Fibroblast of peridontal ligament (primary cell): ENCODE results near the gene CACNG3.
"Not testable (repeated sequence)": the region's sequence is repeated elsewhere in the genome, so short reads cannot be mapped to it uniquely, and the experiment has no call there.

Experiments
- DNase-seq: peaks from one replicate; pipeline ENCODE4 v3.0.0-alpha.2; 2010; ENCODE audit errors: extremely low read depth

Gene CACNG3

GRCh38 chr16:24279982-24280515, 23.9 kb downstream of the CACNG3 start:
- no peak for DNase-seq

- DNase-seq: no peak
Observed at GRCh38 chr16:24281466-24281865, 25.3 kb downstream of the CACNG3 start.

- DNase-seq: no peak
Observed at GRCh38 chr16:24282141-24282540, 26.0 kb downstream of the CACNG3 start.

- no peak for DNase-seq
Observed at GRCh38 chr16:24286741-24287405, 30.7 kb downstream of the CACNG3 start.

GRCh38 chr16:24288516-24288915, 32.4 kb downstream of the CACNG3 start:
- no peak for DNase-seq

GRCh38 chr16:24289166-24289700, 33.1 kb downstream of the CACNG3 start:
- DNase-seq: no peak

GRCh38 chr16:24291932-24292331, 35.8 kb downstream of the CACNG3 start:
- no peak for DNase-seq

- no peak for DNase-seq
Observed at GRCh38 chr16:24294131-24294530, 38.0 kb downstream of the CACNG3 start.

GRCh38 chr16:24297375-24297774, 41.2 kb downstream of the CACNG3 start:
- no peak for DNase-seq

GRCh38 chr16:24298548-24299167, 42.5 kb downstream of the CACNG3 start:
- DNase-seq: no peak

GRCh38 chr16:24300750-24301149, 44.6 kb downstream of the CACNG3 start:
- not testable (repeated sequence) for DNase-seq

- DNase-seq: no peak
Observed at GRCh38 chr16:24302636-24303035, 46.5 kb downstream of the CACNG3 start.

GRCh38 chr16:24308200-24308599, 52.1 kb downstream of the CACNG3 start:
- DNase-seq: no peak

- no peak for DNase-seq
Observed at GRCh38 chr16:24309258-24310142, 53.4 kb downstream of the CACNG3 start.

GRCh38 chr16:24315343-24315742, 59.2 kb downstream of the CACNG3 start:
- no peak for DNase-seq

GRCh38 chr16:24318680-24319079, 62.5 kb downstream of the CACNG3 start:
- no peak for DNase-seq

GRCh38 chr16:24319126-24319814, 63.1 kb downstream of the CACNG3 start:
- no peak for DNase-seq

- no peak for DNase-seq
Observed at GRCh38 chr16:24322106-24322505, 66.0 kb downstream of the CACNG3 start.

GRCh38 chr16:24324421-24324820, 68.3 kb downstream of the CACNG3 start:
- no peak for DNase-seq

GRCh38 chr16:24328835-24329452, 72.8 kb downstream of the CACNG3 start:
- DNase-seq: no peak

- DNase-seq: no peak
Observed at GRCh38 chr16:24332178-24332577, 76.0 kb downstream of the CACNG3 start.
